HepG2 (cell line): Measurements from ENCODE around the gene NELFB. TPM values are rescaled to one million over a fixed set of nuclear protein-coding genes. Genes with fewer than 3 reads are reported as not detected.
A peak's percentile ranks its signal among the peaks of the same experiment; 100 is the strongest.

Source experiments
- ARNT2 ChIP-seq: sonication (generic); formaldehyde crosslinking; IDR thresholded peaks from 2 replicates; pipeline ENCODE4 v1.8.0; 2022; ENCODE audit warnings: mild to moderate bottlenecking, low read depth, missing genetic modification reagents, moderate library complexity
- ATRX ChIP-seq: sonication (generic); formaldehyde crosslinking; IDR thresholded peaks from 2 replicates; pipeline ENCODE4 v1.4.0; 2020; ENCODE audit warnings: missing genetic modification reagents, borderline replicate concordance
- EZH2 ChIP-seq: conservative IDR thresholded peaks from 2 replicates; pipeline ENCODE4 v1.6.1; 2012; ENCODE audit warnings: mild to moderate bottlenecking, low read depth, low read length, moderate library complexity
- NR1H2 ChIP-seq: sonication (generic); formaldehyde crosslinking; IDR thresholded peaks from 2 replicates; pipeline ENCODE4 v1.8.1; 2022; ENCODE audit warnings: low read depth, missing genetic modification reagents, borderline replicate concordance
- NR2F1 ChIP-seq, 2 experiments: fragments of 450-650 bp in 1 of 2; formaldehyde crosslinking in 1 of 2; IDR thresholded peaks; 2 replicates each; pipeline versions ENCODE4 v1.5.0 to v1.6.1; 2016 to 2020; ENCODE audit warnings: mild to moderate bottlenecking in 1 of 2, missing compliant biosample characterization in 1 of 2, missing genetic modification reagents in 1 of 2, moderate library complexity in 1 of 2
- POLR2A ChIP-seq, 2 experiments: IDR thresholded peaks; 2 replicates each; pipeline ENCODE4 v1.6.1; 2011; ENCODE audit warnings: low read depth in 2 of 2, low read length in 2 of 2, mild to moderate bottlenecking in 1 of 2, moderate library complexity in 1 of 2; ENCODE audit not compliant: insufficient read depth in 1 of 2
- RFX1 ChIP-seq: fragments of 450-650 bp; IDR thresholded peaks from 2 replicates; pipeline ENCODE4 v1.6.1; 2017
- ZNF20 ChIP-seq: sonication (generic); formaldehyde crosslinking; IDR thresholded peaks from 2 replicates; pipeline ENCODE4 v1.4.0; 2020; ENCODE audit warnings: mild to moderate bottlenecking, moderate library complexity, missing genetic modification reagents
- ZNF264 ChIP-seq: sonication (generic); formaldehyde crosslinking; IDR thresholded peaks from 2 replicates; pipeline ENCODE4 v1.4.0; 2020; ENCODE audit warnings: missing genetic modification reagents
- ZNF672 ChIP-seq: sonication (generic); formaldehyde crosslinking; IDR thresholded peaks from 2 replicates; pipeline ENCODE4 v1.8.1; 2022; ENCODE audit warnings: missing genetic modification reagents
- ZNF7 ChIP-seq: IDR thresholded peaks from 2 replicates; pipeline ENCODE4 v1.6.1; 2016; ENCODE audit warnings: missing biosample characterization, missing genetic modification reagents
- ZNF720 ChIP-seq: sonication (generic); formaldehyde crosslinking; IDR thresholded peaks from 2 replicates; pipeline ENCODE4 v1.4.0; 2020; ENCODE audit warnings: missing genetic modification reagents
- ZNF773 ChIP-seq: sonication (generic); formaldehyde crosslinking; IDR thresholded peaks from 2 replicates; pipeline ENCODE4 v1.4.0; 2020; ENCODE audit warnings: missing genetic modification reagents, borderline replicate concordance
- ZNF841 ChIP-seq: sonication (generic); formaldehyde crosslinking; IDR thresholded peaks from 2 replicates; pipeline ENCODE4 v1.8.1; 2023; ENCODE audit warnings: missing genetic modification reagents, borderline replicate concordance
- polyA plus RNA-seq, 8 experiments: library from polyadenylated mRNA; depleted of rRNA in 3 of 8; stranded (reverse) in 7 of 8; unstranded in 1 of 8; fragments of >200 nt; fragmentation: Illumina TruSeq in 4 of 8; extraction: Trizol in 4 of 8; gene quantifications; 2 replicates each; pipeline versions ENCODE4 v1.2.1 to v1.2.3, GENCODE V29; 2011 to 2016; ENCODE audit warnings: low read depth in 4 of 8, missing spikeins in 1 of 8, mixed read lengths in 1 of 8; ENCODE audit not compliant: insufficient read depth in 1 of 8
- total RNA-seq, 5 experiments: library from RNA; depleted of rRNA; stranded (reverse); fragments of >200 nt; fragmentation: Illumina TruSeq; extraction: Trizol; gene quantifications; 2 replicates each; pipeline ENCODE4 v1.2.3, GENCODE V29; 2016; ENCODE audit warnings: low read depth in 1 of 5
- TF ChIP-seq, protein P1 (sequence below): sonication (generic); formaldehyde crosslinking; IDR thresholded peaks from 2 replicates; pipeline ENCODE4 v1.5.1; 2020; ENCODE audit warnings: mild to moderate bottlenecking, missing genetic modification reagents
- TF ChIP-seq, protein P2 (sequence below), 2 experiments: sonication (generic) in 1 of 2; formaldehyde crosslinking in 1 of 2; IDR thresholded peaks; 2 replicates each; pipeline versions ENCODE4 v1.5.1 to v1.6.1; 2011 to 2020; ENCODE audit warnings: borderline replicate concordance in 1 of 2, low read depth in 1 of 2, low read length in 1 of 2, mild to moderate bottlenecking in 1 of 2, missing genetic modification reagents in 1 of 2, moderate library complexity in 1 of 2
- TF ChIP-seq, protein P3 (sequence below): sonication (generic); formaldehyde crosslinking; IDR thresholded peaks from 2 replicates; pipeline ENCODE4 v1.9.0; 2021; ENCODE audit warnings: missing genetic modification reagents, mild to moderate bottlenecking, borderline replicate concordance
- TF ChIP-seq, protein P4 (sequence below): sonication (generic); formaldehyde crosslinking; IDR thresholded peaks from 2 replicates; pipeline ENCODE4 v1.8.0; 2022; ENCODE audit warnings: mild to moderate bottlenecking, missing genetic modification reagents, moderate library complexity
- TF ChIP-seq, protein P5 (sequence below): sonication (generic); formaldehyde crosslinking; IDR thresholded peaks from 2 replicates; pipeline ENCODE4 v1.4.0; 2020; ENCODE audit warnings: missing genetic modification reagents

The NELFB gene
- total and polyA plus RNA-seq, 2 of the 13 experiments (the other 11 are each of a cell fraction or from before 2014, with no cell fraction given), result 26.5 to 45.8 TPM

DNA sequence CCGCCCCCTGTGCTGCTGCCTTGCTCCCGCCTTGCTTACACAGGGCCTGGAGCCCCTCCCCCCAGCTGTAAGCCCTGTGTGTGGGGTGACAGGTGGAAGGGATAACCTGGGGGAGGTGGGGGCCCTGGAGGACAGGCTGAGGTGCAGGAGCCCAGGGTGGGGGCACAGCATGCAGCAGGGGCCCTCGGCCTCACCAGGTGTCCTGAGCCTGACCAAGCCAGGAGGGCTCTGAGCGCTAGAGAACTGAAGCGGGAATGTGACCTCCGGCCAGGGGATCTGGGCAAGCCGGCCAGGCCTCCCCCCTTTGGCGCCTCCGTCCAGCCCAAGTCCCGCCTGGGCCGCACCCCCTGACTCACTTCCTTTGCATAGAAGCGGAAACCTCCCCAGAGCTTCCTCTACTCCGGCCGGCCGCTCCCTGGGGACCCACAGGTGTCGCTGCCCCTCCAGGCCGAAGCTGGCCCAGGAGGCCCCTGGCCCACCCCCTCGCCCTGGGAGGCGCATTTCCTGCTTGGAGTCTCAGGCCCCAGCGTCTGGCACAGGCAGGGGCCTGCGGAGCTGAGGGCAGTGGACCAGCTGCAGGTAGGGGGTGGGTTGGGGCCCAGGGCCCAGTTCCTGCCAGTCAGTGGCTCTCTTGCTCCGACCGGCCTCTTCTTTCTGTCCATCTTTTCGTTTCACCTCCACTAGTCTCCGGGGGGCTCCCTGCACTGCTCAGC is 22.4 kb downstream of the NELFB start, which contains the start of gene TOR4A (continued):
- TF ChIP-seq, protein P1, sequence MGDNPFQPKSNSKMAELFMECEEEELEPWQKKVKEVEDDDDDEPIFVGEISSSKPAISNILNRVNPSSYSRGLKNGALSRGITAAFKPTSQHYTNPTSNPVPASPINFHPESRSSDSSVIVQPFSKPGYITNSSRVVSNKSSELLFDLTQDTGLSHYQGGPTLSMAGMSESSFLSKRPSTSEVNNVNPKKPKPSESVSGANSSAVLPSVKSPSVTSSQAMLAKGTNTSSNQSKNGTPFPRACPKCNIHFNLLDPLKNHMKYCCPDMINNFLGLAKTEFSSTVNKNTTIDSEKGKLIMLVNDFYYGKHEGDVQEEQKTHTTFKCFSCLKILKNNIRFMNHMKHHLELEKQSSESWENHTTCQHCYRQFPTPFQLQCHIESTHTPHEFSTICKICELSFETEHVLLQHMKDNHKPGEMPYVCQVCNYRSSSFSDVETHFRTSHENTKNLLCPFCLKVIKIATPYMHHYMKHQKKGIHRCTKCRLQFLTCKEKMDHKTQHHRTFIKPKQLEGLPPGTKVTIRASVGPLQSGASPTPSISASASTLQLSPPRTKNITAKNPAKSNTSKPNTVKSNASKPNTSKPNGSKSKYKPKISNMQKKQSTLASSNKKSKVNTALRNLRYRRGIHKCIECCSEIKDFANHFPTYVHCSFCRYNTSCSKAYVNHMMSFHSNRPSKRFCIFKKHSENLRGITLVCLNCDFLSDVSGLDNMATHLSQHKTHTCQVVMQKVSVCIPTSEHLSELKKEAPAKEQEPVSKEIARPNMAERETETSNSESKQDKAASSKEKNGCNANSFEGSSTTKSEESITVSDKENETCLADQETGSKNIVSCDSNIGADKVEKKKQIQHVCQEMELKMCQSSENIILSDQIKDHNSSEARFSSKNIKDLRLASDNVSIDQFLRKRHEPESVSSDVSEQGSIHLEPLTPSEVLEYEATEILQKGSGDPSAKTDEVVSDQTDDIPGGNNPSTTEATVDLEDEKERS (CRISPR knock-in tag), result peak; percentile 80; the same call in 1 of the 2 replicates
- TF ChIP-seq ZNF841 (no peak), ZNF20 (CRISPR knock-in tag) (no peak), NR2F1 (CRISPR knock-in tag; IDR thresholded peaks at IDR 0.05) (0 out of 4 replicates have a peak, but pooled peaks of 1 of the 2 experiments have one; percentile 34), NR1H2 (0 out of 2 replicates have a peak, but pooled peaks have one; percentile 55), ZNF672 (no peak), ARNT2 (CRISPR knock-in tag) (peak; percentile 51), ATRX (no peak), ZNF773 (no peak), POLR2A (IDR thresholded peaks at IDR 0.05; ENCODE audit: insufficient read depth in 1 of 2, low read depth in 2 of 2, low read length in 2 of 2) (peak in 1 of 2 experiments; percentile 85; a peak in 2 of 4 replicates), EZH2 (no peak), RFX1 (no peak), ZNF720 (CRISPR knock-in tag) (no peak), ZNF7 (CRISPR knock-in tag) (no peak), ZNF264 (CRISPR knock-in tag) (no peak; the same call in 1 of the 2 replicates)
- TF ChIP-seq, protein P2, sequence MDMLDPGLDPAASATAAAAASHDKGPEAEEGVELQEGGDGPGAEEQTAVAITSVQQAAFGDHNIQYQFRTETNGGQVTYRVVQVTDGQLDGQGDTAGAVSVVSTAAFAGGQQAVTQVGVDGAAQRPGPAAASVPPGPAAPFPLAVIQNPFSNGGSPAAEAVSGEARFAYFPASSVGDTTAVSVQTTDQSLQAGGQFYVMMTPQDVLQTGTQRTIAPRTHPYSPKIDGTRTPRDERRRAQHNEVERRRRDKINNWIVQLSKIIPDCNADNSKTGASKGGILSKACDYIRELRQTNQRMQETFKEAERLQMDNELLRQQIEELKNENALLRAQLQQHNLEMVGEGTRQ (IDR thresholded peaks at IDR 0.05; ENCODE audit: low read depth, low read length), result no peak
- TF ChIP-seq, protein P2 (CRISPR knock-in tag; IDR thresholded peaks at IDR 0.05; ENCODE audit: borderline replicate concordance), result 0 out of 2 replicates have a peak, but pooled peaks have one; percentile 41
- TF ChIP-seq, protein P3, sequence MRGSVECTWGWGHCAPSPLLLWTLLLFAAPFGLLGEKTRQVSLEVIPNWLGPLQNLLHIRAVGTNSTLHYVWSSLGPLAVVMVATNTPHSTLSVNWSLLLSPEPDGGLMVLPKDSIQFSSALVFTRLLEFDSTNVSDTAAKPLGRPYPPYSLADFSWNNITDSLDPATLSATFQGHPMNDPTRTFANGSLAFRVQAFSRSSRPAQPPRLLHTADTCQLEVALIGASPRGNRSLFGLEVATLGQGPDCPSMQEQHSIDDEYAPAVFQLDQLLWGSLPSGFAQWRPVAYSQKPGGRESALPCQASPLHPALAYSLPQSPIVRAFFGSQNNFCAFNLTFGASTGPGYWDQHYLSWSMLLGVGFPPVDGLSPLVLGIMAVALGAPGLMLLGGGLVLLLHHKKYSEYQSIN (CRISPR knock-in tag), result no peak
- TF ChIP-seq, protein P4, sequence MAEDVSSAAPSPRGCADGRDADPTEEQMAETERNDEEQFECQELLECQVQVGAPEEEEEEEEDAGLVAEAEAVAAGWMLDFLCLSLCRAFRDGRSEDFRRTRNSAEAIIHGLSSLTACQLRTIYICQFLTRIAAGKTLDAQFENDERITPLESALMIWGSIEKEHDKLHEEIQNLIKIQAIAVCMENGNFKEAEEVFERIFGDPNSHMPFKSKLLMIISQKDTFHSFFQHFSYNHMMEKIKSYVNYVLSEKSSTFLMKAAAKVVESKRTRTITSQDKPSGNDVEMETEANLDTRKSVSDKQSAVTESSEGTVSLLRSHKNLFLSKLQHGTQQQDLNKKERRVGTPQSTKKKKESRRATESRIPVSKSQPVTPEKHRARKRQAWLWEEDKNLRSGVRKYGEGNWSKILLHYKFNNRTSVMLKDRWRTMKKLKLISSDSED (CRISPR knock-in tag), result no peak
- TF ChIP-seq, protein P5, sequence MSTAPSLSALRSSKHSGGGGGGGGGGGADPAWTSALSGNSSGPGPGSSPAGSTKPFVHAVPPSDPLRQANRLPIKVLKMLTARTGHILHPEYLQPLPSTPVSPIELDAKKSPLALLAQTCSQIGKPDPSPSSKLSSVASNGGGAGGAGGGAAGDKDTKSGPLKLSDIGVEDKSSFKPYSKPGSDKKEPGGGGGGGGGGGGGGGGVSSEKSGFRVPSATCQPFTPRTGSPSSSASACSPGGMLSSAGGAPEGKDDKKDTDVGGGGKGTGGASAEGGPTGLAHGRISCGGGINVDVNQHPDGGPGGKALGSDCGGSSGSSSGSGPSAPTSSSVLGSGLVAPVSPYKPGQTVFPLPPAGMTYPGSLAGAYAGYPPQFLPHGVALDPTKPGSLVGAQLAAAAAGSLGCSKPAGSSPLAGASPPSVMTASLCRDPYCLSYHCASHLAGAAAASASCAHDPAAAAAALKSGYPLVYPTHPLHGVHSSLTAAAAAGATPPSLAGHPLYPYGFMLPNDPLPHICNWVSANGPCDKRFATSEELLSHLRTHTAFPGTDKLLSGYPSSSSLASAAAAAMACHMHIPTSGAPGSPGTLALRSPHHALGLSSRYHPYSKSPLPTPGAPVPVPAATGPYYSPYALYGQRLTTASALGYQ (CRISPR knock-in tag), result peak; percentile 51; the same call in 1 of the 2 replicates
